Breast epithelium (tissue), 3 donors: ENCODE results near the gene SRRM2.

Source experiments
- CTCF ChIP-seq, 3 donors: fragments of 450-650 bp; IDR thresholded peaks; one replicate each; pipeline ENCODE4 v1.5.1; 2016 to 2017; ENCODE audit warnings: antibody characterized with exemption in 3 of 3, mild to moderate bottlenecking in 3 of 3, moderate library complexity in 3 of 3
- POLR2A ChIP-seq: fragments of 450-650 bp; IDR thresholded peaks from one replicate; pipeline ENCODE4 v1.6.1; 2016; ENCODE audit warnings: antibody characterized with exemption, mild to moderate bottlenecking, moderate library complexity

GRCh38 chr16:2752850-2753732 is 653 bp downstream of the SRRM2 start:
- TF ChIP-seq POLR2A (no peak), CTCF (IDR thresholded peaks at IDR 0.05) (no peak)
